AG09309 (cell line): ENCODE measurements around the gene EIF5.
A peak's percentile ranks its signal among the peaks of the same experiment; 100 is the strongest.

Experiments
- DNase-seq: peaks from one replicate; pipeline ENCODE4 v3.0.0-alpha.2; 2010; ENCODE audit warnings: low read depth
- H3K4me3 ChIP-seq: 2 replicates; pipeline ENCODE4 v1.5.1; 2011; ENCODE audit warnings: mild to moderate bottlenecking, low read depth, low read length, moderate library complexity; ENCODE audit not compliant: control insufficient read depth
- TF ChIP-seq, protein P1 (sequence below): IDR thresholded peaks from 2 replicates; pipeline ENCODE4 v1.5.1; 2011; ENCODE audit warnings: mild to moderate bottlenecking, low read depth, low read length, inconsistent platforms; ENCODE audit not compliant: insufficient read depth, control insufficient read depth; ENCODE audit errors: missing control alignments

EIF5 gene

DNA sequence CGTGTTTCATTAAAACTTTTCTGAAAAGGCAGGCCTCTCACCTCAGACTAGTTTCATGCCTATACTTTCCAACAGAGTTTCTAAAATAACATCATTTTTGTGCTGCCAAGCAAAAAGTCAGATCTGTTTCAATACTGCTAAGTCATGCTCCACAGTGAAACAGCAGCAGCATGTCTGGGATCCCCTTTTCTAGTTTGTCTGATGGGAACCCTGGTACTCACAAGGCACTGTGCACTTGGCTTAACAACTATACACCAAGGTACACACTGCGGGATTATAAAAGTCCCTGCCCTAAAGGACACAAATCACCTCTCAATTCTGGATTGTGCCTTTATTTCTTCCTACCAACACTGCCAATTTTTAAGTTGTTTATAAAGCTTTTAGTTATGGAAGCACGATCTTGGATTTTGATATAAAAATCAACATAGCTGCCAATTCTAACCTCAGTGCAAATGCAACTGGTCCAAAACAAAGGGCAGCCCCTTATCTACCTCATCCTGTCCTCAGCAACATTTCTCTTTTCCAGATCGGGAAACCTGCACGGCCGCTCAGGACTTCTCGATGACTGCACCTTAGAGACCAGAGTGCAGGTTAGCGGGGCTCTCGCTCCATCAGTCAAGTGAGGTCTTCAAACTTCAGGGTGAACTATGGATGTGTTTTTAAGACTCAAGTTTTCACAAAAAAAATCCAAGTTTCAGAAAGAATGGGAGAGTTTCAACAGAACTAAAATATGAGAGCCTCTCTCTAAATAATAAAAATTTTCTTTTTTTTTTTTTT lies 1.7 kb upstream of the EIF5 start:
- no peak overlapping the region for H3K4me3 ChIP-seq
- TF ChIP-seq, protein P1, sequence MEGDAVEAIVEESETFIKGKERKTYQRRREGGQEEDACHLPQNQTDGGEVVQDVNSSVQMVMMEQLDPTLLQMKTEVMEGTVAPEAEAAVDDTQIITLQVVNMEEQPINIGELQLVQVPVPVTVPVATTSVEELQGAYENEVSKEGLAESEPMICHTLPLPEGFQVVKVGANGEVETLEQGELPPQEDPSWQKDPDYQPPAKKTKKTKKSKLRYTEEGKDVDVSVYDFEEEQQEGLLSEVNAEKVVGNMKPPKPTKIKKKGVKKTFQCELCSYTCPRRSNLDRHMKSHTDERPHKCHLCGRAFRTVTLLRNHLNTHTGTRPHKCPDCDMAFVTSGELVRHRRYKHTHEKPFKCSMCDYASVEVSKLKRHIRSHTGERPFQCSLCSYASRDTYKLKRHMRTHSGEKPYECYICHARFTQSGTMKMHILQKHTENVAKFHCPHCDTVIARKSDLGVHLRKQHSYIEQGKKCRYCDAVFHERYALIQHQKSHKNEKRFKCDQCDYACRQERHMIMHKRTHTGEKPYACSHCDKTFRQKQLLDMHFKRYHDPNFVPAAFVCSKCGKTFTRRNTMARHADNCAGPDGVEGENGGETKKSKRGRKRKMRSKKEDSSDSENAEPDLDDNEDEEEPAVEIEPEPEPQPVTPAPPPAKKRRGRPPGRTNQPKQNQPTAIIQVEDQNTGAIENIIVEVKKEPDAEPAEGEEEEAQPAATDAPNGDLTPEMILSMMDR = no peak
- DNase-seq = no peak

DNA sequence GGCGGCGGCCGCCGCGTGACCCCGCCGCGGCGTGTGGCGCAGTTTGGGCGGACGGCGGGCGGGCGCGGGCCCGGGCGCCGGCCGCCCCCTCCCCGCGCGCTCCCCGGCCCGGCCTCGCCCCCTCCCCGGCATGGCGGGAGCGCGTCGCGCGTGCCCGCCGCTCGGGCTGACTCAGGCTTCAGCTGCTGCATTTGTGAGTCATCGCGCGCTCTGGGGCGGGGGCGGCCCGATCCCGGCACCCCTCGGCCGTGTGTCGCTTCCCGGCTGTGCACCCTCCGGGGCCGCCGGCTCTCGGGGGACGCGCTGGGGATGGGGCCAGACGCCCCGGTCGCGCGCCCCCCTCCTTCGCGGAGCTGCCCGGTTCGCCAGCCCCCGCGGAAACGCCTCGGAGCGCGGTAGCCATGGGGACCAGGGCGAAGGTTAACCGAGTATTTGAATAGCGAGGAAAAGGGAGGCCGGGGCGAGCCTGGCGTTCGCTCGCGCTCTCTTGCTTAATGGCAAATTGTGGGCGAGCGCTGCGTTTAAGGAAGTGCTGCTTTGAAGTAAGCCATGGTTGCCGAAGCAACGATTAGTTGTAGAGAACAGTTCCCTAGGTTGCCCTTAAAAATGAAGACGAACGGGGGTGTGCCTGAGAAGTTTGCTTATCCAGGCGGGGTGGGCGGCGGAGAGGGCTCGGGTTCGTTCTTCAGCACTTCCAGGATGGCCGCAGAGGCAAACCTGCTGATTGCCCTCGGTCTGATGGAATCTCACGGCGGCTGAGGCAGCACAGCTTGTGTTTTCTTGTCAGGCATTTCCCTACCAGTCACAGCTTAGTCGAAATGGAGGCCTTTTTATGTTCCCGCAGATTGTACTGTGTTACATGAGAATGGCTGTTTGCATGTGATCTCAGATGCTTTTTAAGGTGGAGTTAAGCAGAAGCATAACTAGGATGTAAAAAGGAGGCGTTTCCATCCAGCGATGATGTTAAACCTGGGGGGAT lies 896 bp downstream of the EIF5 start:
- TF ChIP-seq, protein P1 = no peak
- no peak for DNase-seq
- H3K4me3 ChIP-seq = peak overlapping the region; percentile 77

DNA sequence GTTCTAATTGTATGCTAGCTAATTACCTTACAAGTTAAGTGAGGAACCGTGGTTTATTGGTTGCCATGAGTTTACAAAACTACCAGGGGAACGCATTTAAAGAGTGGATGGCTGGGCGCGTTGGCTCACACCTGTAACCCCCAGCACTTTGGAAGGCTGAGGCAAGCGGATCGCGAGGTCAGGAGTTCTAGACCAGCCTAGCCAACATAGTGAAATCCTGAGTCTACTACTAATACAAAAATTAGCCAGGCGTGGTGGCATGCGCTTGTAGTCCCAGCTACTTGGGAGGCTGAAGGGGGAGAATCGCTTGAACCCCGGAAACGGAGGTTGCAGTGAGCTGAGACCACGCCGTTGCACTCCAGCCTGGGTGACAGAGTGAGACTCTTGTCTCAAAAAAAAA lies 2.2 kb downstream of the EIF5 start:
- DNase-seq = no peak
- TF ChIP-seq, protein P1 = no peak
- no peak overlapping the region for H3K4me3 ChIP-seq

DNA sequence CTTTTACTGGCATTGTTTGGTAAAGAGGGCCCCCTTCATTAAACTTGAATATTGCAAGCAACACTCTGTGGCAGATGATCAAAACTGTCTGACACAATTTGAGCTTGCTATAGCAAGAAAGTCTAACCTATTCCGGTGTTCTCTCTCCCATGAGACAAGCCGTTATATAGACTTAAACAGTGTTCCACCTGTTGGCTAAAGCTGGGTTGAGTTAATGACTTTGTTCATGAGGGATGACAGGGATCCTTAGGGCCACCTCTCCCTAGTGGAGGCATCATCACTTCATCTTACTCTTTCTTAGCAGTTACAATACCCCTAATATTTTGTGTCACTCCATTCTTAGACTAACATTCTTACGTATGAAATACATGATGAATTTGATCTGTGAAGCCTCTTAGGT lies 3.8 kb downstream of the EIF5 start:
- H3K4me3 ChIP-seq = no peak overlapping the region
- no peak for DNase-seq
- TF ChIP-seq, protein P1 = no peak

DNA sequence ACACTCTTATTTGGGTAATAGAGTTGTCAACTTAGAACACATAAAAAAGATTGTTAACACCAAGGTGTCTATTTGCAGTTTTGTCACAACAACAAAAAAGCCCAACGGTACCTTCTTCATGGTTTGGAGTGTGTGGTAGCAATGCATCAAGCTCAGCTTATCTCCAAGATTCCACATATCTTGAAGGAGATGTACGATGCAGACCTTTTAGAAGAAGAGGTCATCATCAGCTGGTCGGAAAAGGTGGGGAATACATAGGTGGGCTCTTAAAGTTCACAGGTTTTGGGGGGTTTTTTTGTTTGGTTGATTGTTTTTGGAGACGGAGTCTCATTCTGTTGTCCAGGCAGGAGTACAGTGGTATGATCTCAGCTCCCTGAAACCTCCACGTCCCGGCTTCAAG lies 5.5 kb downstream of the EIF5 start:
- TF ChIP-seq, protein P1 = no peak
- H3K4me3 ChIP-seq = no peak overlapping the region
- no peak for DNase-seq

DNA sequence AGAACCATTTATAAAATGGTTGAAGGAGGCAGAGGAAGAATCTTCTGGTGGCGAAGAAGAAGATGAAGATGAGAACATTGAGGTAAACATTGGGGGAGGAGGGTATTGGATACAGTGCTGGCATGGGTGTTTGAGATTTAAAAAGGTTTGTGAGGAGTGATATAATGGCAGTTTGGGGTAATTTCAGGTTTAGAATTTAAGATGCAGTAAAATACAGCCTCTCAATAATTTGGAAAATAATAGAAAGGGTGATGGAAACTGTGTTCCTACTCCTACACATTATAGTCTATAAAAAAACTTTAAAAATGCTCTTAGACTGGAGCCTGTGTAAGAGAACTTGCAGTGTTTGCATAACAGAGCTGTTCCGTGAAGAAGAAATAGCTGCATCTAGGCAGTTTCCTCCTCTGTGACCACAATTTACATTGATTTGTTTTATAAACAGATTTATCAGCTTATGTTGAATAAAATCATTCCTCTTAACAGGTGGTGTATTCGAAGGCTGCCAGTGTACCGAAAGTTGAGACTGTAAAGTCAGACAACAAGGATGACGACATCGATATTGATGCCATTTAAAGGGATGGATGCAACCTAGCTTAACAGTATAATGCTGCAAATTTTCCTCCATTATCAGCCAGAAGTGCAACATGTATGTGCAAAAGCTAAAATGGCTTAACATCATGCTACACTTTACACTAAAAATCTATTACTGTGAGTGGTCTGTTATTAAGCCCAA lies 6.6 kb downstream of the EIF5 start:
- H3K4me3 ChIP-seq = no peak overlapping the region
- TF ChIP-seq, protein P1 = no peak
- no peak for DNase-seq
